Right atrium auricular region (tissue), 2 donors: ENCODE measurements around the gene SELENON. TPM values are rescaled to one million over a fixed set of nuclear protein-coding genes. Genes with fewer than 3 reads are reported as not detected.

Experiments
- DNase-seq: peaks from one replicate; pipeline ENCODE4 v3.0.0-alpha.2; 2019; ENCODE audit warnings: low spot score
- H3K27ac ChIP-seq, 2 donors: fragments of 200-600 bp; sonication (generic); 1 replicate in 1 of 2; 2 replicates in 1 of 2; pipeline ENCODE4 v1.5.1; 2016 to 2019
- H3K27me3 ChIP-seq, 2 donors: fragments of 200-600 bp; sonication (generic); one replicate each; pipeline versions ENCODE4 v1.5.1 to v1.6.0; 2017 to 2019
- H3K36me3 ChIP-seq: fragments of 200-600 bp; sonication (generic); one replicate; pipeline ENCODE4 v1.5.1; 2016
- H3K4me1 ChIP-seq, 2 donors: fragments of 200-600 bp; sonication (generic); one replicate each; pipeline versions ENCODE4 v1.5.1 to v1.6.0; 2017 to 2019
- H3K4me3 ChIP-seq, 2 donors: fragments of 200-600 bp; sonication (generic); 1 replicate in 1 of 2; 2 replicates in 1 of 2; pipeline ENCODE4 v1.5.1; 2017 to 2019; ENCODE audit warnings: mild to moderate bottlenecking in 1 of 2, moderate library complexity in 1 of 2
- H3K9me3 ChIP-seq, 2 donors: fragments of 200-600 bp; sonication (generic); one replicate each; pipeline ENCODE4 v1.5.1; 2019
- total RNA-seq, 2 donors: library from RNA; depleted of rRNA; stranded (reverse); fragments of >200 nt; gene quantifications; one replicate each; pipeline ENCODE4 v1.1.0, GENCODE V29; 2016
- TF ChIP-seq, protein P1 (sequence below), 2 donors: fragments of 200-600 bp; sonication (generic); IDR thresholded peaks; one replicate each; pipeline ENCODE4 v1.5.1; 2019; ENCODE audit warnings: antibody characterized with exemption in 2 of 2

SELENON gene
- total RNA-seq, 2 donors from 2014 or later: 31.7 to 34.2 TPM

DNA sequence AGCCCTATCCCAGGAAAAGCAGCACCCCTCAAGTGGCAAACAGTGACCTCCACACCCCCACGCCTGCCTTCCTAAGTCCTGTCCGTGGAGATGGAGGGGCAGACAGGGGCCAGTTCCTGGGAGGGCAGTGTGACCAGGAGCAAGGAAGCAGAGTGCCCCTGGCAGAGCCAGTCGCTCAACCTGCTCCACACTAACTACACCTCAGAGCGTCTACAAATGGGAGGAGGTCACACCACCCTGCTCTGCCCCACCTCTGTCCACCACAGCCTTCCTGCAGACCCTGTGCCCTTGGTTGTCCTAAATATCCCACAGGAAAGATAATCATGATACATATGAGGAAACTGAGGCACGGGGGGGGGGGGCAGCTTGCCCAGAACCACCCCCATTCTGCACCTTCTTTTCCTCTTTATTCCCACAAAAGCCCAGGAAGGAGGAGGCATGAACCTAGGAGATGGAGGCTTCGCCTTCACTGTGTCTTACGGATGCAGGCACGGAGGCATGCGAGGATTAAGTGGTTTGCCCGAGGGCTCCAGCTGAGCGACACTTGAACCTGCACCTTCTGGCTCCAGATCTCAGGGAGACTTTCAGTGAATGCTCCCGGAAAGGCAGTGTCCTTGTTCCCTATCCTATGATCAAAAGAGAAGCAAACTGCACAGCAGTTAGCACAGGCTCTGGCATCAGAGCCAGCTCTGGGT lies 42.7 kb upstream of the SELENON start:
- TF ChIP-seq, protein P1, sequence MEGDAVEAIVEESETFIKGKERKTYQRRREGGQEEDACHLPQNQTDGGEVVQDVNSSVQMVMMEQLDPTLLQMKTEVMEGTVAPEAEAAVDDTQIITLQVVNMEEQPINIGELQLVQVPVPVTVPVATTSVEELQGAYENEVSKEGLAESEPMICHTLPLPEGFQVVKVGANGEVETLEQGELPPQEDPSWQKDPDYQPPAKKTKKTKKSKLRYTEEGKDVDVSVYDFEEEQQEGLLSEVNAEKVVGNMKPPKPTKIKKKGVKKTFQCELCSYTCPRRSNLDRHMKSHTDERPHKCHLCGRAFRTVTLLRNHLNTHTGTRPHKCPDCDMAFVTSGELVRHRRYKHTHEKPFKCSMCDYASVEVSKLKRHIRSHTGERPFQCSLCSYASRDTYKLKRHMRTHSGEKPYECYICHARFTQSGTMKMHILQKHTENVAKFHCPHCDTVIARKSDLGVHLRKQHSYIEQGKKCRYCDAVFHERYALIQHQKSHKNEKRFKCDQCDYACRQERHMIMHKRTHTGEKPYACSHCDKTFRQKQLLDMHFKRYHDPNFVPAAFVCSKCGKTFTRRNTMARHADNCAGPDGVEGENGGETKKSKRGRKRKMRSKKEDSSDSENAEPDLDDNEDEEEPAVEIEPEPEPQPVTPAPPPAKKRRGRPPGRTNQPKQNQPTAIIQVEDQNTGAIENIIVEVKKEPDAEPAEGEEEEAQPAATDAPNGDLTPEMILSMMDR (IDR thresholded peaks at IDR 0.05): no peak
- Histone ChIP-seq H3K4me1 (no peaks in the 10 kb centered on the region), H3K27me3 (no peaks in the 10 kb centered on the region), H3K9me3 (no peaks in the 10 kb centered on the region), H3K27ac (no peak overlapping the region), H3K4me3 (no peak overlapping the region), H3K36me3 (peaks cover 7% of the 10 kb centered on the region)
- no peak for DNase-seq

DNA sequence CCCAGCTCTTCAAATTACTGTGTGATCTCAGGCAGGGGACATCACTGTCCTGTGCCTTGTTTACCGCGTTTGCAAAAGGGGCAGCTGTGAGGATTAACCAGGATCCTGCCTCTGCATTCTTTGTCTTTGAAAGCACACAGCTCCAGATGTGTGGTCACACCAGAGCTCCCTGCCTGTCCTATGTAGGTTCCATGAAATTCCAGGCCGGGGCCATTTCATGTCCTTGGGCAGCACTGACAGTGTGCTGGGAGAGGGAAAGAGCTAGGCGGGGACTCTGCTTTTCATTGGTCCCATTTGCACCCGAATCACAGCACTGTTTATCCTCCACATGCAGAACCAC lies 42.2 kb upstream of the SELENON start:
- no peaks in the 10 kb centered on the region for H3K27me3 ChIP-seq
- no peak overlapping the region for H3K4me3 ChIP-seq
- H3K27ac ChIP-seq: no peak overlapping the region
- DNase-seq: no peak
- no peaks in the 10 kb centered on the region for H3K4me1 ChIP-seq
- TF ChIP-seq, protein P1 (IDR thresholded peaks at IDR 0.05): no peak
- H3K9me3 ChIP-seq: no peaks in the 10 kb centered on the region
- H3K36me3 ChIP-seq: peaks cover 7% of the 10 kb centered on the region

DNA sequence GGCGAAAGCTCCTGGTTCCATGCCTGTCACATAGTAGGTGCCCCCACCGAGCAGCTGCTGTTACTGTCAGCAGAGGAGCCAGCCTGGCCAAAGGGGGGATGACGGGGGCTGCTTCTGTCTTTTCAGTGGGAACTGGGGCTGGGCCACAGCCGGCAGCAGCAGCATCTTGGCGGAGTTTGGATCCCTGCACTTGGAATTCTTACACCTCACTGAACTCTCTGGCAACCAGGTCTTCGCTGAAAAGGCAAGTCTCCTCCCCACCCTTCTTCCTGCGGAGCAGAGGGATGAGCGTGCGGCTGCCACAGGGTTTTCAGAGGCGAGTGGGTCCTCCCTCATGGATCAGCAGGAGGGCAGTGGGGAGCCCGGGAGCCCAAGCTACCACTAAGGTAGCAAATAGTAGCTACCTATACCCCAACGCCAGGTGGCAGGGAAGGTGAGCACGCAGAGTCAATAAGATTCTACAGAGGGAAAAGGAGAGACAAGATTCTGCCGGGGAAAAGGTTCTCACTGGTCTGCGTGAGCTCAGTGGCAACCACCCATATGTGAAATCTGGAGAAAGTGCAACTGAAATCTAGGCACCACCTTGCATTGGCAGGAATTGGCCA lies 41.4 kb upstream of the SELENON start:
- no peak for DNase-seq
- Histone ChIP-seq H3K9me3 (no peaks in the 10 kb centered on the region), H3K4me3 (no peak overlapping the region), H3K27ac (no peak overlapping the region), H3K27me3 (no peaks in the 10 kb centered on the region), H3K4me1 (no peaks in the 10 kb centered on the region), H3K36me3 (peaks cover 3% of the 10 kb centered on the region)
- TF ChIP-seq, protein P1 (IDR thresholded peaks at IDR 0.05): no peak

DNA sequence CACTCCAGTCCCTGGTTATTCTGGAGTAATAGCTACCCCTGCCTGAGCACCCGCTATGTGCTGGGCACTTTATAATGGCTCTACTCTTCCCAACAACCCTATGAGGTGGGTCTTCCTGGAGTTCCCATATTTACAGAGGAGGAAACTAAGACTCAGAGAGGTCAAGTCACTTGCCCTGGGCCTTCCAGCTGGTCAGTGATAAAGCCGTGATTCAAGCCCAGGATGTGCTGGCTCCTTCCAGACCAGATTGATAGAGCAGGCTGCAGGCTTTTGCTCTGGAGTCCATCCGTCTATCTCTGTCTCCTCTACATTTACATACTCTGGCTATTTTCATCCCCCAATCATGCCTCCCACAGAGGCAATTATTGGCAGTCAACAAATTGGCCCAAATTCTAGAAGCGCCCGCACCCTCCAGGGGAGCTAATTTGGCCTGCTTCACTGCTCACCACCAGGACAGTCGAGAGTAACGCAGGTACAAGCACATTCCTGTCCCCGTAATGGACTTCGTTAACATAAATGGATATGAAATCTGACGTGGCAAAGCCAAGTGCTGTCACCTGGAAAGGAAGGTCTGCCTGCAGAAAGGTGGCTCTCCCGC lies 39.8 kb upstream of the SELENON start:
- Histone ChIP-seq H3K4me1 (no peaks in the 10 kb centered on the region), H3K27ac (no peak overlapping the region), H3K9me3 (no peaks in the 10 kb centered on the region), H3K27me3 (no peaks in the 10 kb centered on the region), H3K4me3 (no peak overlapping the region), H3K36me3 (no peaks in the 10 kb centered on the region)
- no peak for DNase-seq
- TF ChIP-seq, protein P1 (IDR thresholded peaks at IDR 0.05): no peak

DNA sequence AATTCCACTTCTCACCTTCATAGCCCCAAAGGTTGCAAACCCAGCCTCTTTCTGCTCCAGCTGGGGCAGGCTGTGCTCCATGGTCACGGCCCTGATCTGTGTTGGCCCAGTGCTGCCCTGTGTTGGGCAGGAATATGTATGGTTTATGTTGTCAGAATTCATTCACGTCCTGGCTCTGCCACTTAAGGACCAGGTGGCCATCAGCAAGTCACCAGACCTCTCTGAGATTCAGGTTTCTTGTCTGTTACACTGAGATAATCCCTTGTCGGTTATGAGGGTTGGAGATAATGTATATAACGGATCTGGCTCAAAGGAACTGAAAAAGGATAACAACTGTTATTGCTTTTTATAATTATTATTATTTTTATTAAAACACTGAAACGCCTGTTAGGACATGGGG lies 39.1 kb upstream of the SELENON start:
- TF ChIP-seq, protein P1 (IDR thresholded peaks at IDR 0.05): no peak
- Histone ChIP-seq H3K27me3 (no peaks in the 10 kb centered on the region), H3K4me1 (no peaks in the 10 kb centered on the region), H3K27ac (no peak overlapping the region), H3K4me3 (no peak overlapping the region), H3K36me3 (no peaks in the 10 kb centered on the region), H3K9me3 (no peaks in the 10 kb centered on the region)
- DNase-seq: no peak
